SK-N-MC (cell line): ENCODE results near the gene ANKS1B.

Source experiments
- EZH2 ChIP-seq: fragments of 200-600 bp; sonication (generic); IDR thresholded peaks from one replicate; pipeline ENCODE4 v1.6.1; 2017; ENCODE audit warnings: antibody characterized with exemption
- FOXP2 ChIP-seq: optimal IDR thresholded peaks from 2 replicates; pipeline ENCODE3; 2011; ENCODE audit warnings: mild to moderate bottlenecking, moderate library complexity; ENCODE audit not compliant: insufficient read depth; ENCODE audit errors: extremely low read length, control extremely low read depth
- POLR2AphosphoS5 ChIP-seq: IDR thresholded peaks from 2 replicates; pipeline ENCODE4 v1.6.1; 2012; ENCODE audit warnings: mild to moderate bottlenecking, low read depth, low read length, borderline replicate concordance

DNA sequence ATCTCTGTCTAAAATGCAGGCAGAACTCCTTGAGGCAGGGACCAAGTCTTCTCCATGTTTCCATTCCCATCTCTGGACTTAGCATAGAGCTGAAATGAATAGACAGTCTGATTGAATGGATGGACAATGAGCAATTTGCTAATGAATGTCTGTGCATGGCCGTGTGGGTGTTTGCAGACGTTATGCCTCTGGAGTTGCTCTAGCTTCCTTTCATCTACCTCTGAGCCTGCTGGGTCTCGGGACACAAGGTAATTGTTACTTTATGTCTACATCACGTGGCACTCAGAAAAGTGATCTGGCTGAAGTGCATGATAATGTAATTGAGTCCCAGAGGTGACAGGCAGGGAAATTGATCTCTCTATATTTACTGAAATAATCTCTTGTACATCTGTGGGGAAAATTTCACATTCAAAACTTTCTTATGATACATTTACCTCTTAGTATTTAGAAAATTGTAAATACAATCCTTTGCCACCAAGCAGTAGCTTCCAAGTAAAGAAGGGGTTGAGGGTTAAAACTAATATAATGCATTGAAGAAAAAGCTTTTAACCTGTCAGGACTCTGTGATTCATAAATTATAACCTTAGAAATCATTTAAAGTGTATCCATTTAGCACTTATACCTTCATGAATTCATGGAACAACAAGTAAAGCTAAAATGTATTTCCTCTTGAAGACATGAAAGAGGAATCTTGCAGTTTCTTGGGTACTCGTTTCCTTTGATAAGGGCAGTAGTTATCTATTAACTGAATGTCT is 915.6 kb downstream of the ANKS1B start:
- TF ChIP-seq POLR2AphosphoS5 (no peak), EZH2 (no peak), FOXP2 (no peak)
